ENCODE results near the gene COL6A2. TPM values are rescaled to one million over a fixed set of nuclear protein-coding genes. Genes with fewer than 3 reads are reported as not detected.

COL6A2 gene
- total RNA-seq, 1 donor from 2014 or later: 1,821 TPM

DNA sequence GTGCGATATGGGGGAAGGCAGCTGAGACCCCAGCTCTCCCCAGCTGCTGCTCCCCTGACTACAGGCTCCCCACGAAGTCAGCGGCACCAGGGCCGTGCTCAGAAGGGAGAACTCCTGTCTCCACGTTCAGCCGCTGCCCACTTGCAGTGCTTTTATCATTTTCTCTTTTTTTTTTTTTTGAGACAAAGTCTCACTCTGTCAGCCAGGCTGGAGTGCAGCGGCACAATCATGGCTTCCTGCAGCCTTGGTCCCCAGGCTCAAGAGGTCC lies 58.4 kb downstream of the COL6A2 start:
- no peak for DNase-seq (ENCODE audit: extremely low spot score, unreplicated experiment)
- no peaks in the 10 kb centered on the region for H3K36me3 Mint-ChIP-seq (ENCODE audit: unreplicated experiment)
- no peaks in the 10 kb centered on the region for H3K9me3 Mint-ChIP-seq (ENCODE audit: unreplicated experiment)
- TF ChIP-seq, protein P1, sequence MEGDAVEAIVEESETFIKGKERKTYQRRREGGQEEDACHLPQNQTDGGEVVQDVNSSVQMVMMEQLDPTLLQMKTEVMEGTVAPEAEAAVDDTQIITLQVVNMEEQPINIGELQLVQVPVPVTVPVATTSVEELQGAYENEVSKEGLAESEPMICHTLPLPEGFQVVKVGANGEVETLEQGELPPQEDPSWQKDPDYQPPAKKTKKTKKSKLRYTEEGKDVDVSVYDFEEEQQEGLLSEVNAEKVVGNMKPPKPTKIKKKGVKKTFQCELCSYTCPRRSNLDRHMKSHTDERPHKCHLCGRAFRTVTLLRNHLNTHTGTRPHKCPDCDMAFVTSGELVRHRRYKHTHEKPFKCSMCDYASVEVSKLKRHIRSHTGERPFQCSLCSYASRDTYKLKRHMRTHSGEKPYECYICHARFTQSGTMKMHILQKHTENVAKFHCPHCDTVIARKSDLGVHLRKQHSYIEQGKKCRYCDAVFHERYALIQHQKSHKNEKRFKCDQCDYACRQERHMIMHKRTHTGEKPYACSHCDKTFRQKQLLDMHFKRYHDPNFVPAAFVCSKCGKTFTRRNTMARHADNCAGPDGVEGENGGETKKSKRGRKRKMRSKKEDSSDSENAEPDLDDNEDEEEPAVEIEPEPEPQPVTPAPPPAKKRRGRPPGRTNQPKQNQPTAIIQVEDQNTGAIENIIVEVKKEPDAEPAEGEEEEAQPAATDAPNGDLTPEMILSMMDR (IDR thresholded peaks at IDR 0.05): no peak
- no peaks in the 10 kb centered on the region for H3K27me3 Mint-ChIP-seq (ENCODE audit: unreplicated experiment)
- no peak overlapping the region for H3K27ac Mint-ChIP-seq (ENCODE audit: unreplicated experiment)
- no peaks in the 10 kb centered on the region for H3K4me1 Mint-ChIP-seq (ENCODE audit: unreplicated experiment)
- H3K4me3 Mint-ChIP-seq (ENCODE audit: unreplicated experiment): no peak overlapping the region

GRCh38 chr21:46156678-46157077 lies 58.8 kb downstream of the COL6A2 start:
- TF ChIP-seq, protein P1 (IDR thresholded peaks at IDR 0.05): no peak
- Mint-ChIP-seq H3K4me3 (ENCODE audit: unreplicated experiment) (no peak overlapping the region), H3K36me3 (ENCODE audit: unreplicated experiment) (no peaks in the 10 kb centered on the region), H3K4me1 (ENCODE audit: unreplicated experiment) (no peaks in the 10 kb centered on the region), H3K27me3 (ENCODE audit: unreplicated experiment) (no peaks in the 10 kb centered on the region), H3K27ac (ENCODE audit: unreplicated experiment) (no peak overlapping the region), H3K9me3 (ENCODE audit: unreplicated experiment) (no peaks in the 10 kb centered on the region)
- DNase-seq (ENCODE audit: extremely low spot score, unreplicated experiment): no peak

DNA sequence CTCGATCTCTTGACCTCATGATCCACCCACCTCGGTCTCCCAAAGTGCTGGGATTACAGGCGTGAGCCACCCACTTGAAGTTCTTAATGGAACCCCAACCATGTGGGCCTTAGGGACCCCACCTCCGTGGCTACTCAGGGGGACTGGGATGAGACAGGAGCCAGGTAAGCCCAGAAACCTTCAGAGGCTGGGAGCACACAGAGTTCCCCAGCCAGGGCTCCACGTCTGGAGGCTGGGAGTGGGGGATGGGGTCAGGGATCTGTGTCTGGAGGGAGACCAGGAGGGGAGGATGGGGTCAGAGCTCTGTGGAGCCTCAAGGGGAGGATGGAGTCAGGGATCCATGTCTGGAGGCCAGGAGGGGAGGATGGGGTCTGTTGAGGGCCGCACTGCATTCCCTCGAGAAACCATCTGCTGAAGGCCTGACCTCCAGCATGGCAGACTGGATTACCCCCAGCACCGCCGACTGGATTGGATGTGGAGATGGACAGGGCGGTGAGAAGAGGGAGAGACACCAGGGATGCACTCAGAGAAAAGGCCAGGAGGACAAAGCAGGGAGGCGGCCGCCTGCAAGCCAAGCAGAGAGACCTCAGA lies 59.6 kb downstream of the COL6A2 start:
- Mint-ChIP-seq H3K36me3 (ENCODE audit: unreplicated experiment) (no peaks in the 10 kb centered on the region), H3K27ac (ENCODE audit: unreplicated experiment) (no peak overlapping the region), H3K4me3 (ENCODE audit: unreplicated experiment) (no peak overlapping the region), H3K4me1 (ENCODE audit: unreplicated experiment) (no peaks in the 10 kb centered on the region), H3K9me3 (ENCODE audit: unreplicated experiment) (no peaks in the 10 kb centered on the region), H3K27me3 (ENCODE audit: unreplicated experiment) (no peaks in the 10 kb centered on the region)
- TF ChIP-seq, protein P1 (IDR thresholded peaks at IDR 0.05): no peak
- no peak for DNase-seq (ENCODE audit: extremely low spot score, unreplicated experiment)

DNA sequence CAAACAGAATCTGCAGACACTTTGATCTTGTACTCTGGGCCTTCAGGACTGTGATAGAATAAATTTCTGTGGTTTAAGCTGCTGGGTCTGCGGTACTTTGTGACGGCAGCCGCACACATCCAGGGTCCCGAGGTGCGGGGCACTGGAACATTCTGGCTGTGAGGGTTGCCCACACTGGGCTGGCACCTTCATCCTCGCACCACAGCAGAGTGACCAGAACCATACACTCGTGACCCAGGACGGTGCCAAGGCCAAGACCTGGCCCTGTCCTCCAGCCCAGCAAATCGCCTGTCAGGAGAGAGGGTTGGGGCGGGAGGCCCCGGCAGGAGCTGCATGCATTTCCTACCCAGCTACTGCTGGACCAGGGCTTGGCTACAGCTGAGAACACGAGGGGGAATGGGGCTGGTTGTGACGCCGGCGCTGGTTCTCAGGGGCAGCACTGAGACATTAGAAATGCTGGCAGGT lies 60.1 kb downstream of the COL6A2 start:
- Mint-ChIP-seq H3K4me1 (ENCODE audit: unreplicated experiment) (no peaks in the 10 kb centered on the region), H3K27ac (ENCODE audit: unreplicated experiment) (no peak overlapping the region), H3K27me3 (ENCODE audit: unreplicated experiment) (no peaks in the 10 kb centered on the region), H3K4me3 (ENCODE audit: unreplicated experiment) (no peak overlapping the region), H3K9me3 (ENCODE audit: unreplicated experiment) (no peaks in the 10 kb centered on the region), H3K36me3 (ENCODE audit: unreplicated experiment) (no peaks in the 10 kb centered on the region)
- peak; percentile 76 for DNase-seq (ENCODE audit: extremely low spot score, unreplicated experiment)
- TF ChIP-seq, protein P1 (IDR thresholded peaks at IDR 0.05): no peak

GRCh38 chr21:46158666-46159300 lies 60.9 kb downstream of the COL6A2 start:
- no peaks in the 10 kb centered on the region for H3K27me3 Mint-ChIP-seq (ENCODE audit: unreplicated experiment)
- H3K4me3 Mint-ChIP-seq (ENCODE audit: unreplicated experiment): no peak overlapping the region
- no peaks in the 10 kb centered on the region for H3K9me3 Mint-ChIP-seq (ENCODE audit: unreplicated experiment)
- TF ChIP-seq, protein P1 (IDR thresholded peaks at IDR 0.05): no peak
- H3K4me1 Mint-ChIP-seq (ENCODE audit: unreplicated experiment): no peaks in the 10 kb centered on the region
- peak; percentile 80 for DNase-seq (ENCODE audit: extremely low spot score, unreplicated experiment)
- no peaks in the 10 kb centered on the region for H3K36me3 Mint-ChIP-seq (ENCODE audit: unreplicated experiment)
- H3K27ac Mint-ChIP-seq (ENCODE audit: unreplicated experiment): no peak overlapping the region
